Heart left ventricle (tissue), 16 donors: ENCODE data around the gene LRRC23. TPM values are rescaled to one million over a fixed set of nuclear protein-coding genes. Genes with fewer than 3 reads are reported as not detected.
A peak's percentile ranks its signal among the peaks of the same experiment; 100 is the strongest.

Experiments
- ATAC-seq, 4 donors: fragments of 200-7000 bp; cut with Tn5 transposase; one replicate each; pipeline ENCODE4 v1.9.1; 2020 to 2022; ENCODE audit warnings: moderate library complexity in 4 of 4, mild to moderate bottlenecking in 3 of 4, moderate number of reproducible peaks in 1 of 4
- DNase-seq, 5 donors: peaks; one replicate each; pipeline ENCODE4 v3.0.0-alpha.2; 2020
- H3K27ac ChIP-seq, 12 donors: fragments of 200-600 bp; sonication (generic) in 4 of 12; one replicate each; pipeline versions ENCODE4 v1.5.0 to v1.8.0; 2016 to 2022; ENCODE audit warnings: mild to moderate bottlenecking in 2 of 12
- H3K27me3 ChIP-seq, 9 donors: fragments of 200-600 bp; sonication (generic) in 2 of 9; one replicate each; pipeline versions ENCODE4 v1.5.1 to v1.8.0; 2016 to 2022; ENCODE audit warnings: mild to moderate bottlenecking in 3 of 9
- H3K36me3 ChIP-seq, 9 donors: fragments of 200-600 bp; sonication (generic) in 2 of 9; one replicate each; pipeline versions ENCODE4 v1.5.0 to v1.8.0; 2018 to 2022; ENCODE audit warnings: mild to moderate bottlenecking in 2 of 9
- H3K4me1 ChIP-seq, 12 donors: fragments of 200-600 bp; sonication (generic) in 4 of 12; one replicate each; pipeline versions ENCODE4 v1.5.0 to v1.8.0; 2016 to 2022; ENCODE audit warnings: mild to moderate bottlenecking in 3 of 12
- H3K4me3 ChIP-seq, 12 donors: fragments of 200-600 bp; sonication (generic) in 4 of 12; one replicate each; pipeline versions ENCODE4 v1.5.0 to v1.8.0; 2017 to 2022; ENCODE audit warnings: mild to moderate bottlenecking in 9 of 12, moderate library complexity in 4 of 12
- H3K9me3 ChIP-seq, 12 donors: fragments of 200-600 bp; sonication (generic) in 4 of 12; one replicate each; pipeline versions ENCODE4 v1.5.0 to v1.8.0; 2016 to 2022; ENCODE audit warnings: mild to moderate bottlenecking in 1 of 12
- CTCF ChIP-seq, 12 donors: fragments of 200-600 bp; sonication (generic) in 4 of 12; IDR thresholded peaks; one replicate each; pipeline versions ENCODE4 v1.5.0 to v1.8.0; 2018 to 2022; ENCODE audit warnings: antibody characterized with exemption in 12 of 12, mild to moderate bottlenecking in 5 of 12
- POLR2A ChIP-seq, 2 donors: fragments of 450-650 bp; IDR thresholded peaks; one replicate each; pipeline ENCODE4 v1.6.1; 2017; ENCODE audit warnings: antibody characterized with exemption in 2 of 2, mild to moderate bottlenecking in 2 of 2, moderate library complexity in 2 of 2
- WGBS, 4 donors: extraction: QIAGEN DNeasy Blood & Tissue Kit in 2 of 4; methylation state at CpG; one replicate each; pipeline versions ENCODE4 v1.1.5 to v1.1.7; 2013 to 2018; 5-methylcytosine and 5-hydroxymethylcytosine counted together
- intact Hi-C, 10 donors: fragments of 100-400 bp; cut with DNase I; formaldehyde crosslinking; loops; one replicate each; pipeline versions ENCODE4 v1.11.1 to v1.14.2; 2022
- polyA plus RNA-seq, 2 donors: library from polyadenylated mRNA; stranded (reverse); fragments of 200-250 nt; gene quantifications; one replicate each; pipeline ENCODE4 v1.2.3, GENCODE V29; 2013
- total RNA-seq, 9 donors: library from RNA; depleted of rRNA in 2 of 9; stranded (reverse); fragments of >200 nt in 2 of 9; fragmentation: NEBNext Ultra II Directional in 3 of 9; extraction: Animal tissue kit (Norgen Biotek cat#: 25700) in 3 of 9; gene quantifications; one replicate each; pipeline versions ENCODE4 v1.1.0 to v1.2.4, GENCODE V29; 2016 to 2023
- donor health status: ischemic (EF 13 %, LVEDD 7.1; RV severe dilation, severe dysfunction).
- donor health status: healthy with polysubstance abuse.
- donor health status: DM: no; HTN: yes; CAD: no.
- donor health status: DM: no; HTN: no; CAD: no.
- donor health status: ischemic (EF 25% LVEDD 6.9; RV normal size, moderate dysfunction).
- donor health status: ischemic (EF 25% LVEDD 5.7; RV mildly dilated, moderate dysfunction).
- donor health status: healthy.
- donor health status: DM: yes; HTN: yes; CAD: no.
- donor health status: ischemic (EF 35%, LVEDD 5.7; RV mildly dilated, moderate dysfunction).
- donor health status: nonischemic (EF 11% LVEDD 7.7; RV severe dilation, severe dysfunction).
- donor health status: DM: yes; HTN: yes; CAD: no.
- donor health status: PGD.
- donor health status: ischemic (EF 29% LVEDD 5.4; RV normal size, mild dysfunction).
- donor health status: nonischemic (EF 23%, LVEDD 6.1; RV moderate dilation, normal function).

Gene LRRC23
- total and polyA plus RNA-seq, 11 donors, result 8.2 to 15.3 (median 11.3) TPM

- peaks cover 3 to 81% (median 59%) of the 10 kb centered on the region in 12 donors for H3K4me1 ChIP-seq
- no peak overlapping the region for H3K4me3 ChIP-seq
- no peaks in the 10 kb centered on the region for H3K9me3 ChIP-seq
- intact Hi-C loops, result loop anchor here in 1 of 10 donors (5.0 kb wide), 1 partner anchor 63 kb away; the partner anchor contains the start of gene SPSB2
- TF ChIP-seq POLR2A (IDR thresholded peaks at IDR 0.05), result no peak
- no peak for TF ChIP-seq CTCF (IDR thresholded peaks at IDR 0.05)
- peak overlapping the region in 11 of 12 donors; percentile 27 to 96 (median 69) for H3K27ac ChIP-seq
- H3K27me3 ChIP-seq, result no peaks in the 10 kb centered on the region
- WGBS, 4 donors, result 49 to 60% (median 53%) methylated on average over 14 of the region's 14 CpGs
- H3K36me3 ChIP-seq, result peaks cover 0 to 55% (median 36%) of the 10 kb centered on the region in 9 donors
- no peak for ATAC-seq
- DNase-seq, result peak in 1 of 5 donors; percentile 59
Observed at GRCh38 chr12:6935371-6936193, 31.0 kb downstream of the LRRC23 start.

- Histone ChIP-seq H3K4me1 (peaks cover 3 to 81% (median 53%) of the 10 kb centered on the region in 12 donors), H3K9me3 (no peaks in the 10 kb centered on the region), H3K4me3 (peak overlapping the region in 1 of 12 donors; percentile 88), H3K36me3 (peaks cover 0 to 60% (median 43%) of the 10 kb centered on the region in 9 donors), H3K27me3 (no peaks in the 10 kb centered on the region), H3K27ac (peak overlapping the region in 7 of 12 donors; percentile 75 to 98 (median 88))
- 86 to 96% (median 92%) methylated on average over 3 of the region's 3 CpGs for WGBS, 4 donors
- no peak for DNase-seq
- no peak for TF ChIP-seq CTCF (IDR thresholded peaks at IDR 0.05)
- no peak for TF ChIP-seq POLR2A (IDR thresholded peaks at IDR 0.05)
- intact Hi-C loops, result loop anchor here in 1 of 10 donors (5.0 kb wide), 1 partner anchor 64 kb away; the partner anchor contains the start of gene SPSB2
- ATAC-seq, result peak in 1 of 4 donors; percentile 0
Observed at GRCh38 chr12:6936194-6936635, 31.6 kb downstream of the LRRC23 start.

GRCh38 chr12:6936636-6937480 lies 32.2 kb downstream of the LRRC23 start:
- Histone ChIP-seq H3K9me3 (no peaks in the 10 kb centered on the region), H3K4me1 (peaks cover 3 to 83% (median 55%) of the 10 kb centered on the region in 12 donors), H3K36me3 (peaks cover 0 to 66% (median 48%) of the 10 kb centered on the region in 9 donors), H3K27me3 (no peaks in the 10 kb centered on the region), H3K27ac (peak overlapping the region; percentile 86 to 98 (median 94)), H3K4me3 (peak overlapping the region in 11 of 12 donors; percentile 27 to 88 (median 74))
- intact Hi-C loops, result loop anchor here in 1 of 10 donors (5.0 kb wide), 1 partner anchor 65 kb away; the partner anchor contains the start of gene SPSB2
- TF ChIP-seq POLR2A (IDR thresholded peaks at IDR 0.05) (no peak), CTCF (IDR thresholded peaks at IDR 0.05) (no peak)
- peak in 3 of 4 donors; percentile 0 to 7 (median 4) for ATAC-seq
- peak in 2 of 5 donors; percentile 56 to 77 for DNase-seq
- WGBS, 4 donors, result 27 to 41% (median 37%) methylated on average over 26 to 36 of the region's 36 CpGs
